HG02588 (cell line): Measurements from ENCODE around the gene SLC10A7.

ENCODE experiments used
- ATAC-seq: cut with Tn5 transposase; IDR thresholded peaks from one replicate; pipeline ENCODE4 v1.9.1; 2021; ENCODE audit warnings: mild to moderate bottlenecking, moderate library complexity; ENCODE audit not compliant: unreplicated experiment

The SLC10A7 gene

GRCh38 chr4:146495269-146495668, 26.5 kb downstream of the SLC10A7 start:
- no peak for ATAC-seq

GRCh38 chr4:146494143-146494542, 27.6 kb downstream of the SLC10A7 start:
- no peak for ATAC-seq

- ATAC-seq: no peak
Measured at GRCh38 chr4:146490106-146490505, 31.6 kb downstream of the SLC10A7 start.

GRCh38 chr4:146488495-146489174, 33.1 kb downstream of the SLC10A7 start:
- ATAC-seq: no peak

- ATAC-seq: peak; percentile 77
Measured at GRCh38 chr4:146486565-146486964, 35.2 kb downstream of the SLC10A7 start.

- ATAC-seq: peak; percentile 55
Measured at GRCh38 chr4:146485968-146486367, 35.8 kb downstream of the SLC10A7 start.

GRCh38 chr4:146482788-146483187, 39.0 kb downstream of the SLC10A7 start:
- no peak for ATAC-seq

- no peak for ATAC-seq
Measured at GRCh38 chr4:146481246-146481645, 40.5 kb downstream of the SLC10A7 start.

GRCh38 chr4:146478009-146478408, 43.7 kb downstream of the SLC10A7 start:
- no peak for ATAC-seq

GRCh38 chr4:146477054-146477453, 44.7 kb downstream of the SLC10A7 start:
- ATAC-seq: no peak

- ATAC-seq: no peak
Measured at GRCh38 chr4:146472404-146472803, 49.3 kb downstream of the SLC10A7 start.

- ATAC-seq: no peak
Measured at GRCh38 chr4:146470604-146471003, 51.1 kb downstream of the SLC10A7 start.

GRCh38 chr4:146469022-146469421, 52.7 kb downstream of the SLC10A7 start:
- no peak for ATAC-seq

- no peak for ATAC-seq
Measured at GRCh38 chr4:146465628-146466027, 56.1 kb downstream of the SLC10A7 start.

GRCh38 chr4:146462251-146462650, 59.5 kb downstream of the SLC10A7 start:
- ATAC-seq: no peak

- ATAC-seq: peak; percentile 90
Measured at GRCh38 chr4:146458594-146458993, 63.1 kb downstream of the SLC10A7 start.

- no peak for ATAC-seq
Measured at GRCh38 chr4:146456681-146457080, 65.1 kb downstream of the SLC10A7 start.

GRCh38 chr4:146453181-146453807, 68.4 kb downstream of the SLC10A7 start:
- no peak for ATAC-seq

GRCh38 chr4:146450524-146450923, 71.2 kb downstream of the SLC10A7 start:
- peak; percentile 85 for ATAC-seq

- no peak for ATAC-seq
Measured at GRCh38 chr4:146446555-146446954, 75.2 kb downstream of the SLC10A7 start.

GRCh38 chr4:146445198-146446150, 76.3 kb downstream of the SLC10A7 start:
- ATAC-seq: no peak

- no peak for ATAC-seq
Measured at GRCh38 chr4:146443525-146443924, 78.2 kb downstream of the SLC10A7 start.
